Stimulated activated CD4-positive, alpha-beta T cell treated with anti-CD3 and anti-CD28 coated beads, Interleukin-4, amount 100 ng/mL, for 48 hours (primary cell): ENCODE measurements around the gene TECTB.

ENCODE experiments used
- DNase-seq, 2 donors: peaks; one replicate each; pipeline ENCODE4 v3.0.0-alpha.2; 2020; ENCODE audit warnings: low read depth in 2 of 2

Gene TECTB

GRCh38 chr10:112274831-112275230 is 8.4 kb upstream of the TECTB start:
- DNase-seq: no peak

GRCh38 chr10:112275512-112276245 is 7.5 kb upstream of the TECTB start:
- no peak for DNase-seq

- DNase-seq: no peak
Measured at GRCh38 chr10:112278871-112279270, 4.3 kb upstream of the TECTB start.

- DNase-seq: no peak
Measured at GRCh38 chr10:112279433-112279832, 3.8 kb upstream of the TECTB start.

GRCh38 chr10:112280205-112280921 is 2.8 kb upstream of the TECTB start:
- DNase-seq: no peak

GRCh38 chr10:112282086-112282485 is 1.1 kb upstream of the TECTB start:
- no peak for DNase-seq

- DNase-seq: no peak
Measured at GRCh38 chr10:112286837-112287818, 3.9 kb downstream of the TECTB start.

- no peak for DNase-seq
Measured at GRCh38 chr10:112287844-112288243, 4.6 kb downstream of the TECTB start.

GRCh38 chr10:112288486-112288885 is 5.3 kb downstream of the TECTB start:
- DNase-seq: no peak

GRCh38 chr10:112289373-112290053 is 6.3 kb downstream of the TECTB start:
- DNase-seq: no peak

- DNase-seq: no peak
Measured at GRCh38 chr10:112290054-112290373, 6.8 kb downstream of the TECTB start.

- no peak for DNase-seq
Measured at GRCh38 chr10:112294169-112294568, 11.0 kb downstream of the TECTB start.

- DNase-seq: no peak
Measured at GRCh38 chr10:112295853-112296830, 12.9 kb downstream of the TECTB start.

GRCh38 chr10:112296908-112297331 is 13.7 kb downstream of the TECTB start:
- no peak for DNase-seq

GRCh38 chr10:112298581-112298980 is 15.4 kb downstream of the TECTB start:
- DNase-seq: no peak

- no peak for DNase-seq
Measured at GRCh38 chr10:112299456-112299855, 16.3 kb downstream of the TECTB start.

- DNase-seq: no peak
Measured at GRCh38 chr10:112302335-112302734, 19.1 kb downstream of the TECTB start.

- no peak for DNase-seq
Measured at GRCh38 chr10:112303528-112303927, 20.3 kb downstream of the TECTB start.

GRCh38 chr10:112304267-112304859 is 21.2 kb downstream of the TECTB start:
- no peak for DNase-seq
